GM21515 (cell line): Measurements from ENCODE around the gene TMEM143.
"Not testable (repeated sequence)": the region's sequence is repeated elsewhere in the genome, so short reads cannot be mapped to it uniquely, and the experiment has no call there.

ENCODE experiments used
- ATAC-seq: cut with Tn5 transposase; IDR thresholded peaks from one replicate; pipeline ENCODE4 v1.9.1; 2021; ENCODE audit not compliant: unreplicated experiment

TMEM143 gene

DNA sequence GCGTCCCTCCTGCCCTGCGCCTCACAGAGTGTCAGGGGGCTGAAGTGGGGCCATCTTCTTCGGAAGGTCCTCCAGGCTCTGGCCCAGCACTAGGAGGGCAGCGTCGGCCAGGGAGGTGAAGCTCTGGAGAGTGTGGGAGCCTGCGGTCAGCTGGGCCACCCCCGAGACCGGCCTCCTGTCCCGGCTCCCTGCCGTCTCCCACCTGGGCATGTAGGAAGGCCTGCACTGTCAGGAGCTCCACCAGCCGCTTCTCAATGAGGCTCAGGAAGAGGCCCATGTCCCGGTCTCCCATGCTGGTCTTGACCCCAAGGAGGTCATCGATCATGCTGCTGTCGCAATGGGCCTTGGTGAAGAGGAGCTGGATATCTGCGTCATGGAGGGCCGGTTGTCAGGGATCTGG is 65.8 kb downstream of the TMEM143 start:
- ATAC-seq: no peak

DNA sequence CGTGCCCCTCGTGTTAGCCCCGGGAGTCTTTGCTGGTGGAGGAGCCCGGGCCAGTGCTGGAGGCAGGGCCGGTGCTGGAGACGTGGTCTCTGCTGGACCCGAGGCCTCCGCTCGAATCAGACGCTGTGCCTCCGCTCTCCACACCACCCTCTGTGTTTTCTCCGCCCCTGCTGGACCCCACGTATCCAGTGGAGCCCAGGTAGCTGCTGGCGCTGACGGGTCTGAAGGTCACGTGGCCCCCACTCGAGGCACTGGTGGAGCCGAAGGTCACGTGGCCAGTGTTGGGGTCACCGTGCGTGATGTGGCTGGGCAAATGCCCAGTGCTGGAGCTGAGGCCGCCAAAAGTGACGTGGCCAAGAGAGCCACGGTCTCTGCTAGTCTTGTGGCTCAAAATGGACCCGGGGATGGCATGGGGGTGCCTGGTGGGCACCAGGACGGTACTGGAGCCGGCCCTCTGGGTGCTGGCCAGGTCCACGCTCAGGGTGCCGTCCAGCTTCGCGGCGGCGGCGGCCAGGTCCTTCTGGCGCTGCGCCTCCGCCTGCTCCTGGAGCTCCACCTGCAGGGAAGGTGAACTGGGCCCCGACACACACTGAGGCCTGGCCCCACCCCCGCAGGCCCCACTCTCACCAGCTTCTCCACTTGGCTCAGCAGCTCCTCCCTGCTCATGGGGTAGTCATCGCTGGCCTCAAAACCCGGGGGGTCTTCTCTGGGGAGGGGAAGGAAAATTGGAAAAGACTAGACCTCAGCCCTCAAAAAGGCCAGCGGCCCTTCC is 66.6 kb downstream of the TMEM143 start:
- ATAC-seq: no peak

DNA sequence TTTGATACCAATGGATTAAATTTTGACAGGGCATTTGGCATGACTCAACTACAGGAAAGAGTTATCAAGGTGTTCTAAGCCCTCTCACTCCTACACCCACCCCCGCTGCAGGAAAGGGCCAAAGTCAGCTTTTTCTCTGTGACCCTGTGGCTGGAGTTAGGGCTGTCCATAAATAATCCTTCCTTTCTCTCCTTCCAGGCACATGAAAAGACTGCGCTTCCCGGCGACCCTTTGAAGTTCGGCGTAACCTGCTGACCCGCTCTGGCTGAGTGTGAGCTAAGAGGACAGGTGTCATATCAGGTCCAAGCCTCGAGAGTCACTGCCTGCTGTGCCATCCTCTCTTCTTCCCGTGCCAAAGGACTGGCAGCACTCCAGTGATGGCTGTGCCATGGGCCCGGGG is 68.3 kb downstream of the TMEM143 start:
- no peak for ATAC-seq

DNA sequence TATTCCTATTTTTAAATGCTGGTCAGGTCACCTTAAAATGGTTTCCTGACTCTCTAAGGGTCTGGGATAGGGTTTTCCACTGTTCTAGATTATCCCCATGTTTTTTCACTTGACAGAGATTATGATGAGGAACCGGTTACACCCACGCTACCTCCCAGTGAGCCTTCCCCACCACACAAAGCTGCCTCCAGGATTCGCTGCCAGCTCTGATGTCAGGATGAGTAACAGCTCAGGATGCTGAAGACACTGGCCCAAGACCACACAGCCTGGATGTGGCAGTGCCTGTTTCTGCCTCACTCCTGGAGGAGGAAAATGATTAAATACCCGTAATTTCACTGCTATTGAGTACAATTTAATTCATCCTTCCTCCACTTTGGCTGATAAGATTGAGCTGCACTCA is 70.9 kb downstream of the TMEM143 start:
- no peak for ATAC-seq

DNA sequence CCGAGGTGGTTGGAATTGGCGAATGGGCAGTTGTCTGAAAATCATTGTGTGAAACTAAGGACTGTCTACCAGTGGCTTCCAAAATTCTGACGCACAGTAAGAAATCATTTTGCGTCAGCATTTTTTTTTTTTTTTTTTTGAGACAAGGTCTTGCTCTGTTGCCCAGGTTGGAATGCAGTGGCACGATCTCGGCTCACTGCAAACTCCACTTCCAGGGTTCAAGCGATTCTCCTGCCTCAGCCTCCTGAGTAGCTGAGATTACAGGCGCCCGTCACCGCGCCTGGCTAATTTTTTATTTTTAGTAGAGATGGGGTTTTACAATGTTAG is 72.3 kb downstream of the TMEM143 start:
- ATAC-seq: not testable (repeated sequence)

DNA sequence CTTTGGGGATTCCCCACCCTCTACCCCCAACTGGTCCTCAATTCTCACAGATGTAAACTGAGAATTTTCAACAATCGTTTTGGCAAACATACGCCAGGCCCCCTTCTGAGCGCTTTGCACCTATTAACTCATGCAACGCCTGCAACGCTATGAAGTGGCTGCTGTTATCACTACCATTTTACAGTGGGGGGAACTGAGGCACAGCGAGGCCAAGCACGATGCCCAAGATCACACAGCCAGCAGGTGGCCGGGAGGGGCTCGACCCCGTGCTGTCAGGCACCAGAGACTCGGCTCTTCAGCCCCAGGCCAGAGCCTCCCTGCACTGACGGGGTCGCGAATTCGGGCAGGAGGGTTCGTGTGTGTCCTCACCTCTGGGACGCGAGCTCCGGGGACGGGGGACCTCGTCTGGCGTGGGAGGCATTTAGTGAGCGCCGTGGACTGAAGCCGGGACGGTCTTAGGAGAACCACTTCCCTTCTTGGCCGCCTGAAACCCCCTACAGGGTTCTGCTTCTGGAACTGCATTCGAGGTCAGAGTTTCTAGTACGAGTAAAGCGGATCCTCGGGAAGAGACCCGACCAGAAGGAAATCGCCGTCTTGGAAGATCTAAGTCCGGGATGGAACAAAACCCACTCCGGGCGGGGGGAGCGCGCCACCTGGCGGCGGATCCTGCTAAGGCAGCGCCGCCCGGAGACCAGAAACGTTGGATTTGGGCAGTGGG is 72.8 kb downstream of the TMEM143 start:
- ATAC-seq: no peak

DNA sequence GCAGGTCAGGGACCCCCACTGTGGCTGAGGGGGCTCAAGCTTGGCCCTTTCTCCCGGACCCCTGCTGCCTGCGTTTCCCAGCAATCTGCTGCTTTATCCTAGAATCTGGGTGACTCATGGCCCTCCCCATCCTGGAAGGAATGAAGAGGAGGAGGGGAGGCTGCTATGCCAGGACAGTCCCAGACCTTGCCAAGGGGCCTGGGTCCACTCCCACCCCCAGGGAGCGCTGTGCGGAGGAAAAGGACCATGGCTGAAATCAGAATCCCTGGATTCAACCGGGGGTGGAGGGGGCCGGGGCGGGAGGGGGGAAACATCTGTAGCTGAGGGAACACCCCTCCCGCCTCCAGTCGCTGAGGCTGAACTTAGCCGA is 73.4 kb downstream of the TMEM143 start:
- no peak for ATAC-seq

DNA sequence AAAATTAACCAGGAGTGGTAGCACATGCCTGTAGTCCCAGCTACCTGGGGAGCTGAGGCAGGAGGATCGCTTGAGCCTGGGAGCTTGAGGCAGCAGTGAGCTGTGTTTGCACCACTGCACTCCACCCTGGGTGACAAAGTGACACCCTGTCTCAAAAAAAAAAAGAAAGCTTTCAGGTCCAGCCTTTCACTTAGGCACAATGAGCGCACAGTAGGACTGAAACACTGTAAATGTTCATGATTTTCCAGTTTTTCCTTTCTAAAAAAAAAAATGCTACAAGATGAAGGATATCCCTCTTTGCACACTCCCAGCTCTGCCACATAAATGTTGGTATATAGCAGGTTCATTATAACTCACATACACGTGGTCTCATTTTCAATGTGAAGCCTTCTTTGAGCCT is 76.0 kb downstream of the TMEM143 start:
- ATAC-seq: no peak

DNA sequence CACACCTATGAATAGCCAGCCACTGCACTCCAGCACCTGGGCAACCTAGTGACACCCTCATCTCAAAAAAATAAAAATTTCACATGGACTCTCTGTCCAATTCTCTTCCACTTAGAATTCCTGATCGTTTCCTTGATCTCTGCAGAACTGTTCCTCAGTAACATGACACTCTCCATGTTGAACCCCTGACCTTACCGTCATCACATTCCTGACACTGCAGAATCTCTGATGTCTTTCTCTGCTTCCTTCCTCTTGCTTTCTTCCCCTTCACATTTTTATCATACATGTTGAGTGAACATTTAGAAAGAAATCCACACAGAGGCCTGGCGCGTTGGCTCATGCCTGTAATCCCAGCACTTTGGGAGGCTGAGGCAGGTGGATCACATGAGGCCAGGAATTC is 78.8 kb downstream of the TMEM143 start:
- ATAC-seq: no peak

DNA sequence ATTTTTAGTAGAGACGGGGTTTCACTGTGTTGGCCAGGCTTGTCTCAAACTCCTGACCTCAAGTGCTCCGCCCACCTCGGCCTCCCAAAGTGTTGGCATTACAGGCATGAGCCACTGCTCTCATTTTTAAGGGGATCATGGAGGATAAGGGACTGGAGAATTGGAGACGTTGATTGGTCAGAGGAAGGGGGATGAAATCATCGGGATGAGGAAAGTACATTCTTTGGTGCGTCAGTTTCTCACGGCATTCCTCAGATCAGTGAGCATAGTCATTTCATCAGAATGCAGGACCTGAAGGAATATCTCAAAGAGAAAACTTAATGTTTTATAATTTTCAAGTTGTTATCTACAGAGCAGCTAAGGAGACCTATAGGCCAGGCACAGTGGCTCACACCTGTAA is 79.8 kb downstream of the TMEM143 start:
- no peak for ATAC-seq
